Measurements from ENCODE around the gene TTYH1.
"Not testable (repeated sequence)": the region's sequence is repeated elsewhere in the genome, so short reads cannot be mapped to it uniquely, and the experiment has no call there.

TTYH1 gene

DNA sequence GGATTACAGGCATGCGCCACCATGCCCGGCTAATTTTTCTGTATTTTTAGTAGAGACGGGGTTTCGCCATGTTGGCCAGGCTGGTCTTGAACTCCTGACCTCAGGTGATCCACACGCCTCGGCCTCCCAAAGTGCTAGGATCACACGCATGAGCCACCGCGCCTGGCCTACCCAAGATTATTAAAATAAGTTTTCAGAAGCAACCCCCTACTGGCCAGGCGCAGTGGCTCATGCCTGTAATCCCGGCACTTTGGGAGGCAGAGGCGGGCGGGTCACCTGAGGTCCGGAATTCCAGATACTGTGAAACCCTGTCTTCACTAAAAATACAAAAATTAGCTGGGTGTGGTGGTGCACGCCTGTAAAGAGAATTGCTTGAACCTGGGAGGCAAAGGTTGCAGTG lies 31.1 kb downstream of the TTYH1 start:
- not testable (repeated sequence) for DNase-seq

- DNase-seq, result peak in 1 of 2 experiments; percentile 37
These were observed 32.9 kb downstream of the TTYH1 start for GRCh38 chr19:54448040-54448773.

- DNase-seq, result peak; percentile 90 to 93
These were observed 33.8 kb downstream of the TTYH1 start, which contains the start of gene LENG8 for GRCh38 chr19:54448774-54449700. Gene LENG8, plus strand, starts transcription at chr19:54449199. Its CDS starts 2,146 bp downstream, at chr19:54451345.

DNA sequence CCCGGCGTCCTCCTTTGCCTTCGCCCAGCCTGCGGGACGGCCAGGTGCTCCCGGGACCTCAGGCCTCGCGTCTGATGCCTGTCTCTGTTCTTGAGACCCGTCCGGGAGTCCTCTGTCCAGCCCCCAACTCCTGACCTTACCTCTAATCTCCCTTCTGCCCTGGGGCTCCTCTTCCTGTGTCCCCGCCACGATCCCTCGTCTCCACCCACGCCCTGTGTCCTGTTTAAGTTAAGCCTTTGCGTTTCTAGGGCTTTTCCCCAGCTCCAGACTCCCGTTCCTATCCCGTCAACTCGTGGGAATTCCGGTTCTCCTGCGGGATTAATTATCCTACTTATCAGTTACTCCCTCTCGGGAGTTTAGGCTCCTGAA lies 34.4 kb downstream of the TTYH1 start:
- no peak for DNase-seq

DNA sequence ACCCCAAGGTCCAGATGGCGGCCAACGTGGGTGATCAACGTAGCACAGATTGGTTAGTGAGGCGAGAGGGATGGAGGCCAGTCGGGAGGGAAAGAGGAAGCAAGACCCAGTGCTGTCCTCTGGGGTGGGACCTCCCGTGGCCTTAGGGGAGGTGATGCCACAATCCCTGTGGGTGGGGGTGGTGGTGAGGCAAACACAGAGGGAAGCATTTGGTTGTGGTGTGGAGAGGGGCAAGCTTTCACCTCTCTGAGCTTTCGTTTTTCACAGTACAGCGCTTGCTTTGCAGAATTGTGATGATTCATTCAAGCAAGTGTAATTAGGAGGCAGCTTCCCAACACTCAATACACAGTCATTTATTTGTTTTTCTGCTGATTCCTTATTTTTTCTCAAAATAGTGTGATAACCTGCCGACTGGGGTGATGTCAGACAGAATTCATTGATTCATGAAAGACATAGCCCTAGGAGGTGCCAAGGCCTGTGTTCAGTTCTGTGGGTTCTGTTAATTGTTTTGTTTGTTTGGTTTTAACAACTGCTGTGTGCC lies 36.1 kb downstream of the TTYH1 start:
- DNase-seq, result no peak

DNA sequence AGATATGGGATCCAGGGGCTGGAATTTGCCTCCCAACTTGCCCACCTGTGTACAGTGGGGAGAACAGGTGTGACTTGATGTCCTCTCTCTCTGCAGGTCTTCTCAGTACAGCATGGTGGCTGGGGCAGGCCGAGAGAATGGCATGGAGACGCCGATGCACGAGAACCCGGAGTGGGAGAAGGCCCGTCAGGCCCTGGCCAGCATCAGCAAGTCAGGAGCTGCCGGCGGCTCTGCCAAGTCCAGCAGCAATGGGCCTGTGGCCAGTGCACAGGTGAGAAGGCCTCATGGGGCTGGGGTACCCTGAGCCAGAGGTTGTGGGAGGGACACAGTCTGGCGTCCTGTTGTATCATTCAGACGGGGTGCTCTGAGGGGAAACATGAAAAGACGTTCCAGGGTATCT lies 36.7 kb downstream of the TTYH1 start:
- no peak for DNase-seq

- DNase-seq, result no peak
These were observed 37.4 kb downstream of the TTYH1 start for GRCh38 chr19:54452626-54453025.

DNA sequence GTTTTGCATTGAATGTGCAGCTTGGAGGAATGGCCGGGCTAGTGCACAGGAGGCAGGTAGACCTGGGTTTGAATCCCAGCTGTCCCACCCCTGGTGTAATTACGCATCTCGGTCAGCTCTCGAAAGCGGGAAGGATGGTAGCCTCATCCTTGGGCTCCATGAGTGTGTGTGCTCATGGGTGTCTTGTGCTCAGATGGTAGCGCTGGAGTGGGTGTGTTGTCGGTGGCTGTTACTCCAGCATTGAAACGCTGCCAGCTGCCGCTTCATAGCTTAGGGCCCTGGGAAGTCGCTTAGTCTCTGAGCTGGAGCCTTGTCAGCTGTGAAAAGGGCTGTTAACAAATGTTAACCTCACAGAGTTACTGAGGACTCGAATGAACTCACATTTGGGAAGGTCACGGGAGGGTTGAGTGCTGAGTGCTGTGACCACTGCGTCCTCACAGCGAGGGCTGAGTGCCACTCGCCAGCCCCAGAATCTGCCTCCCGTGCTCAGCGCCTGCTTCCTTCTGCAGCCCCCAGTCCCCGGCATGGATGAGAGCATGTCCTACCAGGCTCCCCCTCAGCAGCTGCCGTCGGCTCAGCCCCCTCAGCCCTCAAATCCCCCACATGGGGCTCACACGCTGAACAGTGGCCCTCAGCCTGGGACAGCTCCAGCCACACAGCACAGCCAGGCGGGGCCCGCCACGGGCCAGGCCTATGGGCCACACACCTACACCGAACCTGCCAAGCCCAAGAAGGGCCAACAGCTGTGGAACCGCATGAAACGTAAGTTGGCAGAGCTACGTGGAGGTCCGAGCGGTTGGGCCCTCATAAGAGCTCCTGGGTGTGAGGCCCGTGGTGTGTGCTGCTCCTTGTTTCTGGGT lies 38.9 kb downstream of the TTYH1 start:
- DNase-seq, result no peak

DNA sequence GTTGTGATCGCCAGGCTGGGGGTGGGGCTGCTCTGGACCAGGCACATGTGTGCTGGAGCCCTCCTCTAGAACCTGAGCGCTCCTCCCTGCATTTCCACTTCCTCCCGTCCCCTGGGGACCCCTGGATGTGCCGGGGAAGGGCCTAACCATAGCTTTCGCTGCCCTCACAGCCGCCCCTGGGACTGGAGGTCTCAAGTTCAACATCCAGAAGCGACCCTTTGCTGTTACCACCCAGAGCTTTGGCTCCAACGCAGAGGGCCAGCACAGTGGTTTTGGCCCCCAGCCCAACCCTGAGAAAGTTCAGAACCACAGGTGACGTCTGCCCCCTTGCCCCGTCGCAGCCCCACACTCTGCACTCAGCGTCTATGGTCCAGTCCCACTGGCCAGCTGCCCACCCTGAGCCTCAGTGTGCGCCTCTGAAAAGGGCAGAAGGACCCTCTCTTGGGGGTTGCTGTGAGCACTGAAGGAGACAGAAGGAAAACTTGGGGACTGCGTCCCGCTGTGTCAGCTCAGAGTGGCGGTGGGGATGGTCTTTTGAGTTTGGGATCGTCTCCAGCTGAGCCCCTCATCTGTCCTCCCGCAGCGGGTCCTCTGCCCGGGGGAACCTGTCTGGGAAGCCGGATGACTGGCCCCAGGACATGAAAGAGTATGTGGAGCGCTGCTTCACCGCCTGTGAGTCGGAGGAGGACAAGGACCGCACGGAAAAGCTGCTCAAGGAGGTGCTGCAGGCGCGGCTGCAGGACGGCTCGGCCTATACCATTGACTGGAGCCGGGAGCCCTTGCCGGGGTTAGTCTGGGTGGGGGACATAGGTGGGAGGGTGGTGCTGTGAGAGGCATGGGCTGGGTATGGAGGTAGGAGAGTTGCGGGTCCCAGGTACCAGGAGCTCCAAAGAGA lies 39.8 kb downstream of the TTYH1 start:
- DNase-seq, result no peak

DNA sequence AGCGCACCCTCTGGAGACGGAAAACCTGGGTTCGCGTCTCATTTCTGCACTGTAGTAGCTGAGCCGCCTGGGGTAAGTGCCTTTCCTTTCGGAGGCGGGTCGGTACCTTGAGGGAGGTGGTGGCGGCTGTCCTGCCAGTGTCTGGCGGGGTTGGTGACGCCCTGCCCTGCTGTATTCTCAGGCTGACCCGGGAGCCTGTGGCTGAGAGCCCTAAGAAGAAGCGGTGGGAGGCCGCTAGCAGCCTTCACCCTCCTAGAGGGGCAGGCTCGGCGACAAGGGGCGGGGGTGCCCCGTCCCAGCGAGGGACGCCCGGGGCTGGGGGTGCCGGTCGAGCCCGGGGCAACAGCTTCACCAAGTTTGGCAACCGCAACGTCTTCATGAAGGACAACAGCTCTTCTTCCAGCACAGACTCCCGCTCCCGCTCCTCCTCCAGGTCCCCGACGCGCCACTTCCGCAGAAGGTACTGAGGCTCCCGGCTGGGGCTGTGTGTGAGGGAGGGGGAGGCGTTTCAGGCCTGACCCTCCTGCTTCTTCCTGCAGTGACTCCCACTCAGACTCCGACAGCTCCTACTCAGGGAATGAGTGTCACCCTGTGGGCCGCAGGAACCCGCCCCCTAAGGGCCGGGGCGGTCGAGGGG lies 40.6 kb downstream of the TTYH1 start:
- DNase-seq, result no peak

- DNase-seq, result no peak
These were observed 41.4 kb downstream of the TTYH1 start for GRCh38 chr19:54456423-54457373.

DNA sequence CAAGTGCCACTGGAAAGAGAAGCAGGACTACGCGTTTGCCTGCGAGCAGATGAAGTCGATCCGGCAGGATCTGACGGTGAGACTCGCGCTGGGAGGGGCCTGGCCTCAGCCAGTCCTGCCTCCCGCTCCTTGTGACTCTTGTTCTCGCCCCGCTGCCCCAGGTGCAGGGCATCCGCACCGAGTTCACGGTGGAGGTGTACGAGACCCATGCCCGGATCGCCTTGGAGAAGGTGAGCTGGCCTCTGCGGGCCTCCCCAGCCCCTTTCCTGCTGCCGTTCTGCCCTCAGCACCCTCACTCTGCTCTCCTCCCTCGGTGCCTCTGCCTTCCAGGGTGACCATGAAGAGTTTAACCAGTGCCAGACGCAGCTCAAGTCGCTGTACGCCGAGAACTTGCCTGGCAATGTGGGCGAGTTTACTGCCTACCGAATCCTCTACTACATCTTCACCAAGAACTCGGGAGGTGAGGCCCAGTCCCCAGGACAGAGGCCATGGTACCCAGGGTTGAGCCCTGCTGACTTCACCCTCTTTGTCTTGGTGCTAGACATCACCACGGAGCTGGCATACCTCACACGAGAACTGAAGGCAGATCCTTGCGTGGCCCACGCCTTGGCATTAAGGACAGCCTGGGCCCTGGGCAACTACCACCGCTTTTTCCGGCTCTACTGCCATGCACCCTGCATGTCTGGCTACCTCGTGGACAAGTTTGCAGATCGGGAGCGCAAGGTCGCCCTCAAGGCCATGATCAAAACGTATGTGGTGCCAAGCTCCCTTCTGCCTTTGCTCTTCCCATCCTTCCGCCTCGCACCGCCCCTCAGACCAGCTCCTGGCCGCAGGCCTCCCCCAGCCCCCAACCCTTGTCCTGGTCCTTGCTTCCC lies 42.7 kb downstream of the TTYH1 start:
- DNase-seq, result no peak

GRCh38 chr19:54458648-54459281 lies 43.5 kb downstream of the TTYH1 start:
- DNase-seq, result no peak

GRCh38 chr19:54459282-54460229 lies 44.3 kb downstream of the TTYH1 start:
- DNase-seq, result no peak

DNA sequence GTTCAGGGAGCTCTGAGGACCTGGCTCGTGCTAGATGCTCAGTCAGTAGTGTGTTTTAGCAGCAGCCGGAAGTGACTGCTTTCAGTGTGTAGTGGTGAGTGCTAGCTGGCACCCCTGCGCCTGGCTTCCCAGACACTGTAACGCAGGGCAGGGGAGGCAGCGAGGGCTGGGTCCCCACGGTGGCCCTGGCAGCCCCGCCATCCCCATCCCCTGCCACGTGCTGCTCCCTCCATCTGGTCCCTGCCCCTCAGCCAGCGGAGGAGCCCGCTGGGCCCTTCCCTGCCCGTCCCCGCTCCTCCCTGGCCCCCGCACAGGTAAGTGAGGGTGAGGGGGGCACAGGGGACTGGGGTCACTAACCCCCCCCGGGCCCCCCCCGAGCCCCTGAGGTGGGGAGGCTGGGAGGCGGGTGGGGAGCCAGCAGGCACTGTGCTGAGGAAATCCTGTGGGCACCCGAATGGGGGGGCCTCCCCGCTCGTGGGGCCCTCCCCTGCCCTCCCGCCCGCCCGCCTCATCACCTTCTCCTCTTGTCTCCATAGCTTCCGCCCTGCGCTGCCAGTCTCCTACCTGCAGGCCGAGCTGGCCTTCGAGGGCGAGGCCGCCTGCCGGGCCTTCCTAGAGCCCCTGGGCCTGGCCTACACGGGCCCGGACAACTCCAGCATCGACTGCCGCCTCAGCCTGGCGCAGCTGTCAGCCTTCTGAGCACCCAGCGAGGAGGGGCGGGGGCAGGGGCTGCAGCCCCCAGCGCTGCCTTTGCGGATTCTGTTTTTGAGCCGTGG lies 45.2 kb downstream of the TTYH1 start:
- DNase-seq, result no peak

DNA sequence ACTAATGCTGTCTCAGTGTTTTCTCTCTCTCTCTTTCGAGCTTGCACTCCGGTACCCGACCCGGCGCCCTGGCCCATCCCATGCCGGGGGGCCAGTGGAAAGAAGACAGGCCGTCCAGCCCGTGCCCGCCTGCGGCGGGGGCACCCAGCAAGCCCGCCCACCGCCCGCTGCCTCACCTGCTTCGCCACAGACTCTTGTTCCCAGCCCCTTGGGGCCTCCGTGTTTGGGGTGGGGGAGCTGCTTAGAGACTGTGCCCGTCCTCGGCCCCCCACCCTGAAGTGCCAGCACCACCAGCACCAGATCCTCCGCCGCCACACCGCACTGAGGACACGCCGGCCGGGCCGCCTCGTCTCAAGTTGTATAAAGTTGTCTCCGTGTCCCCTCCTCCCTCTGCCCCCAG lies 45.9 kb downstream of the TTYH1 start:
- no peak for DNase-seq
